T-helper 9 cell (primary cell): ENCODE data around the gene MCM9.

Source experiments
- DNase-seq: peaks from one replicate; pipeline ENCODE4 v3.0.0-alpha.2; 2020

Gene MCM9

GRCh38 chr6:118860880-118861279, 74.1 kb downstream of the MCM9 start:
- DNase-seq, result no peak

- DNase-seq, result no peak
Measured at GRCh38 chr6:118860363-118860762, 74.6 kb downstream of the MCM9 start.

DNA sequence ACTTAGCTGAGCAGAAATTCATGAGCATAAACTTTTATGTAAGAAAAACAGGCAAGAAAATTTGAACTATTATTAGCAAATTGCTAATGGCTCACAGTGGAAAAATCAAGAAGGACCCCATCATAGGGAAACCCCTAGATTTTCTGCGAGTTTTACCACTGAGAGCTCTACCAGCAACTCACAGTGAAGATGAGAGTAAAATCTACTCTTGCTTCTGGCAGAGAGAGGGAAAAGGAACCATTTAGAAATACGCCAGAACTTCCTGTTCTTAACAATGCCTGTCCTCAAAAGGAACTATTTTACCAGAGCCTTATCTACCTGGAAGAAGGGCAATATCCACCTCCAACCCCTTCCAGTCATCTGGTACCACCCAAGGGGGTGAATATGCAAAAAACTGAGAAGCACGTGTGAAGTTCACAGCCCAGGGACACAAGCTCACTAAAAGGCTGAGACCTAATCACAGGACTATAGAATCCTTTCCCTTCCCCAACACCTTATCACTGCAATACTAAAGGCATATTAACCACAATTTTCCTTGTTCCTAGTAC, 75.4 kb downstream of the MCM9 start:
- no peak for DNase-seq

- DNase-seq, result no peak
Measured at GRCh38 chr6:118856301-118856700, 78.7 kb downstream of the MCM9 start.

DNA sequence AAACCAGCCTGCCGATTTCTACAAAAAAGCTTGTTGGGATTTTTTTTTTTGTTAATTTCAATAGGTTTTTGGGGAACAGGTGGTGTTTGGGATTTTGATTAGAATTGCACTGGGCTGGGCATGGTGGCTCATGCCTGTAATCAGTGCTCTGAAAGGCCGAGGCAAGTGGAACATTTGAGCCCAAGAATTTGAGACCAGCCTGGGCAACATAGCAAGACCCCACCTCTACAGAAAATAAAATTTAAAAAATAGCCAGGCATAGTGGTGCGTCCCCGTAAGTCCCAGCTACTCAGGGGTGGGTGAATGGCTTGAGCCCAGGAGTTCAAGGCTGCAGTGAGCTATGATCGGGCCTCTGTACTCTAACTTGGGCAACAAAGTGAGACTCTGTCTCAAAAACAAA, 81.6 kb downstream of the MCM9 start:
- DNase-seq, result no peak

GRCh38 chr6:118844915-118845314, 90.0 kb downstream of the MCM9 start:
- DNase-seq, result no peak

DNA sequence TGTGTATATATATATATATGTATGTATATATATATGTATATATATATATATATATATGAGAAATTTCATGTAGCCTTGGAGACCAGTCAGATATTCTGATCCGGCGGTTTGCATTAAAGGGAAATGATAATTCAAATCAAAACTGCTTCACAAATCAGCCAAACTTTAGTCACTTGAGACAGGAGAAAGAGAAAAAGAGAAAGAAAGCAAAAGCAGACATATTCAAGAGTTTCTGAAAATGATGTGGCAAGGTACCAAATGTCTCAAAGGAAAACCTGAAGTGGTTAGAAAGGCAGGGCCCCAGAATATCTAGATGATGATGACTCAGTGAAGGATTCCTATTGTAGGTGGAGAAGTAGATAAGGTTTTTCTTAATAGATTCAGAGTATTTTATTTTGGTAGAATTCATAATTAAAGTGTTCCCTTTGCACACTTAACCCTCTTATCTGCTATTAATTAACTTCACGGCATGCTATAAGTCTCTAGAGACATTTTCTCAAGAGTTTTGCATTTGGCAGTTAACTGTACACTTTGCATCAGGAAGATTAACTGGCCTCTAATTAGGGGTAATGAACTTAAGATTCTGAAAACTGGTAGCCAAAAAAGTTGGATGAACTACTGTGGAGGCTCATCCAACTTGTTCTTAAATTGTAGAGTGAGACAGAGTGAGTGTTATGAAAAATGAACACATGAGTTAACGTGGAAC, 91.1 kb downstream of the MCM9 start:
- no peak for DNase-seq

DNA sequence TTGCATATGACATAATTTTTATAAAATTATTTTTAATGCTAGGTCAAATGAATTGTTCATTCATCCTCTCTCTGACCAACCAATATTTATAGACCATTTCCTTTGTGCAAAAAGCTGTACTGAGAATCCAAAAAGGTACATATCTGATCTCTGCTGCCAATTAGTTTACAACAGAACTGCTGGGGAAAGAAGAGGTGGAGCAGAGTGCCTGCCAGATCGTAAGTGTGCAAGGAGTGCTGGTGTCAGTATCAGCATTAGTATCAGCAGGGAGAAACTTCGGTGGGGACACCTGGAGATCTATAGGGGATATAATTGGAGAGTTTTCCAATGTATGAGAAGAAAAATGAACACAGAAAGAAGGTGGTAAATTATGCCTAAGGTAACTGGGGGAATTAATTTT, 104.3 kb downstream of the MCM9 start:
- DNase-seq, result no peak

- DNase-seq, result no peak
Measured at GRCh38 chr6:118829817-118830478, 105.0 kb downstream of the MCM9 start.

GRCh38 chr6:118826096-118826495, 108.9 kb downstream of the MCM9 start:
- DNase-seq, result no peak

DNA sequence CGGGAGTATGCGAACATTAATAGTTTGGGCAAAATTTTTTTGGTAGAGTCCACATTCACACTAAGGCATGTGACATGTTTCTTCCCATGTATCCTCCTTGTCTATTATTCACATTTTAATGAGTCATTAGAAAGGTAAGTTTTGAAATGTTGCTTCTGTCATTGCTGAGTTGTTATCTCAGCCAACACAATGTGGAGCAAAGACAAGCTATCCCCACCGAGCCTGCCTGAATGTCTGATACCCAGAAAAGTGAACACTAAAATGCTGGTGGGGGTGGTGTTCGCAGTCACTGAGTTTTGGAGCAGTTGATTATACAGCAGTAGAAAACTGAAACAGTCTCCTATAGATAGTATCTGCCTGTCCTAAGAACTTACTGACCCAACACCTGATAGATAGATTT, 109.3 kb downstream of the MCM9 start:
- no peak for DNase-seq

DNA sequence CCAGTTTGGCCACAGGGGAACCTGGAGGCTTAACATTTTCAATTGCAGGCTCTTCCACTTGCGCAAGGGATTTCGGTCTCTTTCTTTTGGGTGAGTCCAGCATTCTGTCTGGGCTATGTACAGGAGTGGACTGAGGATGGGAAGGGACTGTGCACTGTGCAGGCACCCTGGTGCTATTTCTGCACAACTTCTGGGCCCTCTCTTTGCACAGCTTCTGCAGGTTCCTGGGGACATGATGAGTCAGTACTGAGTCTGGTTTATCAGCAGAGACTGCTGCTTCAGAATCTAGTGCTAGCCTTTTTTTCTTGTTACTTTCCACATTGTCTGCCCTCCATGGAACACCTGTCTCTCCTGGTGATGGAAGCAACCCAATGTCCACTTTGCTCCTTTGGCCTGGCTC, 119.5 kb downstream of the MCM9 start:
- no peak for DNase-seq

- DNase-seq, result no peak
Measured at GRCh38 chr6:118813775-118814174, 121.2 kb downstream of the MCM9 start.

DNA sequence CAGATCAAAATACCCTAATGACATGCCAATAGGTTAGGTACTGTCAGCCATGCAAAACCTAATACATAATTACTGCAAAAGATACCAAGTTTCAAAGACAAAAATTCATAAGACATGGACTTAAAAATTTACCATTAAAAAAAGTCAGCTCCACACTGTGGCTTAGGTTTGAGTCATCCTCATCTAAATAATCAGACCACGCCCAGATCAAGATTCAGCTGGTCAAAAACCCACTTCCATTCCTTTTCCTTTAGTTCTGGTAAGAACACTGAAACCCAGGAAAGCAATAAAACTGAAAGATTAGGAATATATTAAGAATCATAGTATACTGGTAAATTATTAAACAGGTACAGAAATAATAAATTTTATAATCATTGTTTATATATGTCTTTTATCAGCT, 122.0 kb downstream of the MCM9 start:
- DNase-seq, result no peak

GRCh38 chr6:118810420-118811027, 124.4 kb downstream of the MCM9 start:
- peak; percentile 45 for DNase-seq

DNA sequence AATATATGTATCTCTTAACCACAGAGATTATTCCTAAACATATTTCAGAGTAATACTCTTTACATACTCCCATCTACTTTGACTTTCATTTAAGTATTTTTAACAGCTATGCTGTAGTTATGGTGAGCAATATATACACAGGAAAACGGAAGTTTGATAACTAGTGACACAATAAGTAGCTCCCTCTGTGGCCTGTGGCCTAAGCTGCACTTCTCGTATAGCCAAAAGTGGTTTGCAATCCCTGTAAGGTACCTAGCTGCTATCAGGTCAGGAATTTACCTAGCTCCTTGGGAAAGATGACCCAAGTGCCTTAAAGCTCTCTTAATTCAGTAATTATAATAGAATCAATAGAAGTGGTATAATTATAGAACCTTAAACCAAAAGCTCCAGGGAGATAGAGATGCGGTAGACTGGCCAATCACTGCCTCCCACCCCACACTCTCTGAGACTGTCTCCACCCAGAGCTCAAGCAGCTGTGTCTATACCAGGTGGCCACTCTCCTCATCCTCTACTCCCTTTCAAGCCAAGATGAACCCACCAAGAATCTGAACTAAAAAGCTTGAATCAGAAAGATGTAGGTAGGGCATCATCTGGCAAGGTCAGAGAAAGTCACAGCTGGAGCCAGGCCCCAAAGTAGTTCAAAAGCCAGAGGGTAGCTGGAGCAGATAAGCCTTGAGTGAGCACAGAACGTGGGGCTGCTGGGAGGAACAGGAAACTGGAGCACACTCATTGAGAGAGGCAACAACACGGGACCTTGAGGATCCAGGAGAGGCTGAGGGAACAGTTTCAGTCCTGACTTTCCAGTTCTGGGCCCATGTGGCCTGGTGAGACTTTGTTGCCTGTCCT, 125.9 kb downstream of the MCM9 start:
- DNase-seq, result no peak

GRCh38 chr6:118804091-118804490, 130.9 kb downstream of the MCM9 start:
- no peak for DNase-seq

- DNase-seq, result no peak
Measured at GRCh38 chr6:118801257-118801656, 133.7 kb downstream of the MCM9 start.

DNA sequence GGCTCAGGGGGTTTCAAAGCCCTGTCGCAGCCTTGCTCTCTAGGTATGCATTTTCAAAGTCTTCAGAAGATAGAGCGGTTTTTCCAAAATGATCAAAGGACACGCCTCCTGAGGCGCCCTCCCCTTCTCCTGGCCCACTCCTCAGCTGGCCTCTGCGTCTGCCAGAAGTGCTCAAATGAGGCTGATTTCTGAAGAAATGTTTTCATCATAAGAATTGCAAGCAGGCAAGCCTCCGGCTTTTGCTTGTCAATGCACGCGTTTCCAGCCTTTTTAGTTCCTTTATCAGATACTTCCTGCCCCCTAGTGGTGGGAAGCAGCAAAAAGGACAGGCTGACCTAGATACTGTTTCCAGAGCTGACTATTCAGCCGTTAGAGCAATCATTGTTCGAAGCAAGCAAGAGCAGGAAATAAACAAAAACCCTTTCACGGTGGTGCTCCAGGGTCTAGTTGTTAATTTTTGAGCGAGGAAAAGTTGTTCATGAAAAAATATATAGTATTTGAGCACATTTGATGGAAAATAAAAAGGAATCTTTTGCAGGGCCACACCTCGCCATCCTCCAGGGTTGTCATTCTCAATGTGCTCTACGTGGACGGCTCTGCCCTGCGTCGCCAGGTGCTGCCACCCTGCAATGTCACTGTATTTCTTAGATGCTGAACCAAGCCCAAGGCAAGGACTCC, 134.4 kb downstream of the MCM9 start:
- peak; percentile 70 for DNase-seq

- DNase-seq, result no peak
Measured at GRCh38 chr6:118799826-118800225, 135.1 kb downstream of the MCM9 start.

GRCh38 chr6:118796548-118796947, 138.4 kb downstream of the MCM9 start:
- DNase-seq, result peak; percentile 61

- DNase-seq, result no peak
Measured at GRCh38 chr6:118791499-118791898, 143.5 kb downstream of the MCM9 start.
